PFSK-1 (cell line): ENCODE results near the gene PAQR8.

ENCODE experiments used
- FOXP2 ChIP-seq: optimal IDR thresholded peaks from 2 replicates; pipeline ENCODE3; 2011; ENCODE audit warnings: borderline replicate concordance, control low read depth, inconsistent platforms; ENCODE audit not compliant: insufficient read depth; ENCODE audit errors: extremely low read length, extremely low read depth
- POLR2AphosphoS5 ChIP-seq: IDR thresholded peaks from 2 replicates; pipeline ENCODE4 v1.6.1; 2012; ENCODE audit warnings: low read depth, mild to moderate bottlenecking, control low read depth, low read length, moderate library complexity
- REST ChIP-seq, 2 experiments: IDR thresholded peaks; 2 replicates each; pipeline versions ENCODE4 v1.6.1 to v1.8.0; 2011 to 2012; ENCODE audit warnings: low read depth in 2 of 2, low read length in 2 of 2, control low read depth in 1 of 2, inconsistent platforms in 1 of 2, mild to moderate bottlenecking in 1 of 2, moderate library complexity in 1 of 2; ENCODE audit not compliant: insufficient read depth in 1 of 2
- SIN3A ChIP-seq: IDR thresholded peaks from 2 replicates; pipeline ENCODE4 v1.6.1; 2012; ENCODE audit warnings: mild to moderate bottlenecking, low read length, moderate library complexity, borderline replicate concordance; ENCODE audit not compliant: insufficient read depth
- TAF1 ChIP-seq: IDR thresholded peaks from 2 replicates; pipeline ENCODE4 v1.6.1; 2012; ENCODE audit warnings: low read length, control low read depth, borderline replicate concordance; ENCODE audit not compliant: insufficient read depth

The PAQR8 gene

DNA sequence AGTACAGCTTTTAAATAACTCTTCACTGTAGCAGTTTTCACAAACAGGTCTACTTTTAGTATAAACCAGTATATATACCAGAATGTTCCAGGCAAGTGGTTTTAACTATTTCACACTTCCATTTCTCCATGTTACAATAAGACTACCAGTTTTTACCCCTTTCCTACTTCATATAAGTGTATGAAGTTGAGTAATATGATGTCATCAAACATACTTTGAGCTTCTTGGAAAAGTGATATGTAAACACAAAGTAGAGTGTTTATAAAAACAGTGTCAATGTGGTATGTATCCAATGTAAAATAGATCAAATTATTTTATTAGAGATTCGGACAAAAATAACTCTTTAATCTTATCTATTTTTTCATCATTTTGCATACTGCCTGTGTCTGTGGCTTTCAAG, 2.5 kb upstream of the PAQR8 start:
- TF ChIP-seq TAF1: no peak
- TF ChIP-seq POLR2AphosphoS5: no peak
- TF ChIP-seq REST (IDR thresholded peaks at IDR 0.05; ENCODE audit: insufficient read depth in 1 of 2, low read depth in 2 of 2, low read length in 2 of 2): no peak
- no peak for TF ChIP-seq SIN3A
- no peak for TF ChIP-seq FOXP2

DNA sequence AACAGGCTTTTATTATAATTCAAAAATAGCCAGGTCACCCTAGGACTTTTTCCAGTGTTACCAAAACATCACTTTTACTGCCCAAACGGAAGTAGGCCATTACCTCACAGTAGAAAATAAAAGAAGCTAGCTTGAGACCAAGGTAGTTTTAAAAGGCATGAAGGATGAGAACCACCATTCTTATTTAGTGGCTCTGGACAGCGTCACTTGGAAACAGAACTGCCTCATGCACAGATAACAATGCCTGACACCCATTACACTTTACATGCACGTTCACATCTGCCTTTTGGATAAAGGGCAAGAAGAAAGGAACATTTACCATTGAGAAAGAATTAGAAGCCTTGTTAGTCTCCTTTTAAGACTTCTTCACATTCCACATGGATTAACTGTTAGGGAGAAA, 1.9 kb upstream of the PAQR8 start:
- TF ChIP-seq REST (IDR thresholded peaks at IDR 0.05; ENCODE audit: insufficient read depth in 1 of 2, low read depth in 2 of 2, low read length in 2 of 2): no peak

DNA sequence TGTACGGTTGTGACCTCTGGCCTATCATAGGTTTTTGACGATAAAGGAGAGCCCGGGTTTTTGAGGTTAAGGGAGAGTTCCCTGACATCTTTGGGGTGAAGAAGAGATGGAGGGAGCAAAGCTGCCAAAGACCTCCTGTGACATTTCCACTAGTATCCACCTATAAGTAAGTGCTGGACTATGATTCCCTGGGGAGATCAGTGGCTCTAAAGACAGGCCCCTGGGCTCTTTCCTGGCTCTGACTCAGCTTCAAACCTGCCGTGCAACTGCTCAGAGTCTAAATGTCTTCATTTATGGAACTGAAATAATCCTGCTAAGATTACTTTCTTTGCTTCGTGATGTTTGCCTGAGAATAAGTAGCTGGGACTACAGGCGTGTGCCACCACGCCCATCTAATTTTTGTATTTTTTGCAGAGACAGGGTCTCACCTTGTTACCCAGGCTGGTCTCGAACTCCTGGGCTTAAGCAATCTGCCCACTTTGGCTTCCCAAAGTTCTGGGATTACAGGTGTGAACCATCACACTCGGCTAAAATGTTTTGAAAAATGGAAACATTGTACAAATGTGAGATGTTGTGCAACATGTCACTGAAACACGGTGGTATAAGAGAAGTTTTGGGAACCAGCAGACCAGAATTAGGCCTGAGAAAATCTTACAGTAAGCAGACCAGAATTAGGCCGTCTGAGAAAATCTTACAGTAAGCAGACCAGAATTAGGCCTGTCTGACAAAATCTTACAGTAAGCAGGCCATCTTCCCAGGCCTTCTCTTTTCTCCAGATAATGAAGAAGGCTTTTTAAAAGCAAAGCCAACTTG, 1.1 kb upstream of the PAQR8 start:
- TF ChIP-seq FOXP2 (no peak), TAF1 (no peak), SIN3A (no peak), REST (IDR thresholded peaks at IDR 0.05; ENCODE audit: insufficient read depth in 1 of 2, low read depth in 2 of 2, low read length in 2 of 2) (no peak), POLR2AphosphoS5 (no peak)

DNA sequence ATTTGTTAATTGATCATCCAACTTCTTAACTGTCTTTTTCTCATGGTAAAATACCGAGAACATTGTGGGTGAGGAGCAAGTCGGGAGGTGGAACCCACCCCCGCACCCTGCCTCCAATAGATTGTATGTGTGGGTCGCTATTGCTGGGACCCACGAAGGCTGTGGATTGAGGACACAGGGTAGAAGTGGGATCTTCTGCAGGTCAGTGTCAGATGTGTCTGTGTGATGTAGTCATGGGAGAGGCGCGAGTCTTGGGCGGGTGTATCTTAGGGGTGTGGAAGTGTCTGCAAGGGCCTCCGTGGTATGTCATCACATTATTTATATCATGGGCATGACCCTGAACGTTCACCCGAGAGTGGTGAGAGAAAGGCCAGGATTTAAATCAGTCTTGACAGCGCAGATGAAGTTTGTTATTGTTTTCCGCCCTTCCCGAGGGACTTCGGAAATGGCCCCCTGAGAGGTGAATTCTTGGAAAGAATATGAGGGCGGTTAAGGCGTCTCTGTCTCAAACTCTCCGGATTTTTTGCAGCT, 472 bp upstream of the PAQR8 start:
- no peak for TF ChIP-seq REST (IDR thresholded peaks at IDR 0.05; ENCODE audit: insufficient read depth in 1 of 2, low read depth in 2 of 2, low read length in 2 of 2)
- TF ChIP-seq POLR2AphosphoS5: no peak
- no peak for TF ChIP-seq FOXP2
- no peak for TF ChIP-seq TAF1
- TF ChIP-seq SIN3A: no peak
